Measurements from ENCODE around the gene ACKR3.

- TF ChIP-seq CTCF (IDR thresholded peaks at IDR 0.05) (no peak), POLR2AphosphoS5 (IDR thresholded peaks at IDR 0.05; ENCODE audit: low read depth, low read length) (no peak), SIN3A (IDR thresholded peaks at IDR 0.05; ENCODE audit: borderline replicate concordance, insufficient read depth, low read depth, low read length) (no peak), REST (IDR thresholded peaks at IDR 0.05; ENCODE audit: insufficient read depth in 1 of 2, low read depth in 2 of 2, low read length in 1 of 2) (no peak), TCF7L2 (IDR thresholded peaks at IDR 0.05; ENCODE audit: low read depth, low read length) (no peak)
These were observed 35.1 kb downstream of the ACKR3 start for GRCh38 chr2:236604575-236605344.
